ENCODE results near the gene SUPT5H. TPM values are rescaled to one million over a fixed set of nuclear protein-coding genes. Genes with fewer than 3 reads are reported as not detected.
A peak's percentile ranks its signal among the peaks of the same experiment; 100 is the strongest.

The SUPT5H gene
- total RNA-seq, 1 donor from 2014 or later, result 142 TPM

- no peaks in the 10 kb centered on the region for H3K4me1 Mint-ChIP-seq (ENCODE audit: unreplicated experiment)
- no peak for DNase-seq (ENCODE audit: extremely low spot score, unreplicated experiment)
- H3K27ac Mint-ChIP-seq, result no peak overlapping the region
- H3K9me3 Mint-ChIP-seq, result no peaks in the 10 kb centered on the region
- TF ChIP-seq, protein P1, sequence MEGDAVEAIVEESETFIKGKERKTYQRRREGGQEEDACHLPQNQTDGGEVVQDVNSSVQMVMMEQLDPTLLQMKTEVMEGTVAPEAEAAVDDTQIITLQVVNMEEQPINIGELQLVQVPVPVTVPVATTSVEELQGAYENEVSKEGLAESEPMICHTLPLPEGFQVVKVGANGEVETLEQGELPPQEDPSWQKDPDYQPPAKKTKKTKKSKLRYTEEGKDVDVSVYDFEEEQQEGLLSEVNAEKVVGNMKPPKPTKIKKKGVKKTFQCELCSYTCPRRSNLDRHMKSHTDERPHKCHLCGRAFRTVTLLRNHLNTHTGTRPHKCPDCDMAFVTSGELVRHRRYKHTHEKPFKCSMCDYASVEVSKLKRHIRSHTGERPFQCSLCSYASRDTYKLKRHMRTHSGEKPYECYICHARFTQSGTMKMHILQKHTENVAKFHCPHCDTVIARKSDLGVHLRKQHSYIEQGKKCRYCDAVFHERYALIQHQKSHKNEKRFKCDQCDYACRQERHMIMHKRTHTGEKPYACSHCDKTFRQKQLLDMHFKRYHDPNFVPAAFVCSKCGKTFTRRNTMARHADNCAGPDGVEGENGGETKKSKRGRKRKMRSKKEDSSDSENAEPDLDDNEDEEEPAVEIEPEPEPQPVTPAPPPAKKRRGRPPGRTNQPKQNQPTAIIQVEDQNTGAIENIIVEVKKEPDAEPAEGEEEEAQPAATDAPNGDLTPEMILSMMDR (conservative IDR thresholded peaks at IDR 0.05), result no peak
- no peak overlapping the region for H3K4me3 Mint-ChIP-seq
- H3K27me3 Mint-ChIP-seq, result no peaks in the 10 kb centered on the region
- H3K36me3 Mint-ChIP-seq, result peaks cover 12% of the 10 kb centered on the region
Measured at GRCh38 chr19:39489756-39490155, 44.4 kb downstream of the SUPT5H start.

- TF ChIP-seq, protein P1 (conservative IDR thresholded peaks at IDR 0.05), result no peak
- no peaks in the 10 kb centered on the region for H3K9me3 Mint-ChIP-seq
- no peaks in the 10 kb centered on the region for H3K4me1 Mint-ChIP-seq (ENCODE audit: unreplicated experiment)
Measured at GRCh38 chr19:39492225-39492624, 46.8 kb downstream of the SUPT5H start.

GRCh38 chr19:39492788-39493187 is 47.4 kb downstream of the SUPT5H start:
- Mint-ChIP-seq H3K4me3 (no peak overlapping the region), H3K9me3 (no peaks in the 10 kb centered on the region), H3K4me1 (ENCODE audit: unreplicated experiment) (no peaks in the 10 kb centered on the region), H3K36me3 (peaks cover 6% of the 10 kb centered on the region), H3K27ac (peak overlapping the region; percentile 72), H3K27me3 (peaks cover 17% of the 10 kb centered on the region)
- DNase-seq (ENCODE audit: extremely low spot score, unreplicated experiment), result no peak
- TF ChIP-seq, protein P1 (conservative IDR thresholded peaks at IDR 0.05), result no peak

More at GRCh38 chr19:39492225-39492624, 46.8 kb downstream of the SUPT5H start:
- DNase-seq (ENCODE audit: extremely low spot score, unreplicated experiment), result no peak
- no peak overlapping the region for H3K27ac Mint-ChIP-seq
- H3K27me3 Mint-ChIP-seq, result peaks cover 13% of the 10 kb centered on the region
- no peak overlapping the region for H3K4me3 Mint-ChIP-seq
- peaks cover 6% of the 10 kb centered on the region for H3K36me3 Mint-ChIP-seq

DNA sequence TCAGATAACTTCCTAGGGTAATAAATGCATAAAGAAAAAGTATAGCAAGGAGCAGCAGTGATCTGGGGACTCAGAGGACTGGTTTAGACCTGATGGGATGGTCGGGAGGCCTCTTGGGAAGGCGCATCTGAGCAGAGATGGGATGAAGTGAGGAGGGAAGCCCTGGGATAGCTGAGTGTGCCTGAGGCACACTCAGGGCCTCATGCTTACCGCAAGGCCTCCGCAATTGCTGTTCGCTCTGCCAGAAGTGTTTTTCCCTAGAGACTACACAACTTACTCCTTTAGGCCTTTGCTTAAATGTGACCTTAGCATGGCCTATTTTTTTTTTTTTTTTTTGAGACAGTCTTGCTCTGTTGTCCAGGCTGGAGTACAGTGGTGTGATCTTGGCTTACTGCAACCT is 49.3 kb downstream of the SUPT5H start:
- H3K36me3 Mint-ChIP-seq, result peaks cover 3% of the 10 kb centered on the region
- DNase-seq (ENCODE audit: extremely low spot score, unreplicated experiment), result no peak
- TF ChIP-seq, protein P1 (conservative IDR thresholded peaks at IDR 0.05), result no peak
- H3K27ac Mint-ChIP-seq, result no peak overlapping the region
- peaks cover 33% of the 10 kb centered on the region for H3K27me3 Mint-ChIP-seq
- no peak overlapping the region for H3K4me3 Mint-ChIP-seq
- peaks cover 9% of the 10 kb centered on the region for H3K4me1 Mint-ChIP-seq (ENCODE audit: unreplicated experiment)
- H3K9me3 Mint-ChIP-seq, result no peaks in the 10 kb centered on the region

DNA sequence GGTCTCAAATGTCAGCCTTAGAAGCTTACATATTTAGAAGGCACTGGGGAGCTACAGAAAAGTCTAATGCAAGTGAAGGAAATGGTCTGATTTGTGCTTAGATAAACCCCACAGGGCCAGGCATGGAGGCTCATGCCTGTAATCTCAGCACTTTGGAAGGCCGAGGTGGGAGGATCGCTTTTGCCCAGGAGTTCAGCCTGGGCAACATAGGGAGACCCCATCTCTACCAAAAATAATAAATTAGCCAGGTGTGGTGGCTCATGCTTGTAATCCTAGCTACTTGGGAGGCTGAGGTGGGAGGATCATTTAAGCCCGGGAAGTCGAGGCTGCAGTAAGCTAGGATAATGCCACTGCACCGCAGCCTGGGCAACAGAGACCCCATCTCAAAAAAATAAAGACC is 50.7 kb downstream of the SUPT5H start:
- Mint-ChIP-seq H3K9me3 (no peaks in the 10 kb centered on the region), H3K27ac (no peak overlapping the region), H3K4me3 (no peak overlapping the region), H3K36me3 (peaks cover 3% of the 10 kb centered on the region), H3K4me1 (ENCODE audit: unreplicated experiment) (peaks cover 9% of the 10 kb centered on the region), H3K27me3 (peaks cover 47% of the 10 kb centered on the region)
- TF ChIP-seq, protein P1 (conservative IDR thresholded peaks at IDR 0.05), result no peak
- DNase-seq (ENCODE audit: extremely low spot score, unreplicated experiment), result no peak

- TF ChIP-seq, protein P1 (conservative IDR thresholded peaks at IDR 0.05), result no peak
- no peak for DNase-seq (ENCODE audit: extremely low spot score, unreplicated experiment)
- H3K9me3 Mint-ChIP-seq, result no peaks in the 10 kb centered on the region
- H3K36me3 Mint-ChIP-seq, result peaks cover 3% of the 10 kb centered on the region
- no peak overlapping the region for H3K27ac Mint-ChIP-seq
- peaks cover 55% of the 10 kb centered on the region for H3K27me3 Mint-ChIP-seq
- H3K4me1 Mint-ChIP-seq (ENCODE audit: unreplicated experiment), result peaks cover 9% of the 10 kb centered on the region
- H3K4me3 Mint-ChIP-seq, result peak overlapping the region; percentile 78
Measured at GRCh38 chr19:39497701-39497995, 52.3 kb downstream of the SUPT5H start.

Measured in type B pancreatic cell (in vitro differentiated cells).